Activated T-cell treated with anti-CD3 and anti-CD28 coated beads for 1 hour (primary cell): ENCODE results near the gene SSRP1.
"Not testable (repeated sequence)": the region's sequence is repeated elsewhere in the genome, so short reads cannot be mapped to it uniquely, and the experiment has no call there.

Experiments
- DNase-seq: peaks from one replicate; pipeline ENCODE4 v3.0.0-alpha.2; 2020; ENCODE audit warnings: low read depth

SSRP1 gene

GRCh38 chr11:57299150-57299737, 36.4 kb downstream of the SSRP1 start:
- no peak for DNase-seq

DNA sequence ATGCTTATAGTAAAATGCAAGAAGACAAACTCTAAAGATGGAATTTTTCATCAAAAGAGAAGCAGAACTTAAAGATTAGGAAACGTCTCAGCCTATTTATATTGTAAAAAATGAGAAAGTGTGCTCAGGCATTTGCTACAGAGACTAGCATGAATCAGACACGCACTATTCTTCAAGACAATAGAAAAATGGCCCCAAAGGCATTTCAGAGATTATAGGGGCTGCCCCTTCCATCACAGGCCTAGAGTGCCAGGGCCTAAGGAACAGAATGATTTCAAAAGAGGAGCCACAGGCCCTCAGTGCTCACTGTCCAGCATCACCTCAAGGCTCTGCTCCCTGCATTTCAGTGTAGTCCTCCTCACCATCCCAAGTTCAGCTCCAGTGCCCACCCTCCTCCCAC, 38.5 kb downstream of the SSRP1 start:
- no peak for DNase-seq

DNA sequence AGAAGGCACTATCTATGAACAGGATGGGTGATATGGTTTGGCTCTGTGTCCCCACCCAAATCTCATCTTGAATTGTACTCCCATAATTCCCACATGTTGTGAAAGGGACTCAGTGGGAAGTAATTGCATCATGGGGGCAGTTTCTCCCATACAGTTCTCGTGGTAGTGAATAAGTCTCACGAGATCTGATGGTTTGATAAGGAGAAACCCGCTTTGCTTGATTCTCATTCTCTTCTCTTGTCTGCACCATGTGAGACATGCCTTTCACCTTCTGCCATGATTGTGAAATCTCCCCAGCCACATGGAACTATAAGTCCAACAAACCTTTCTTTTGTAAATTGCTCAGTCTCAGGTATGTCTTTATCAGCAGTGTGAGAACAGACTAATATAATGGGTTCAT, 39.5 kb downstream of the SSRP1 start:
- not testable (repeated sequence) for DNase-seq

DNA sequence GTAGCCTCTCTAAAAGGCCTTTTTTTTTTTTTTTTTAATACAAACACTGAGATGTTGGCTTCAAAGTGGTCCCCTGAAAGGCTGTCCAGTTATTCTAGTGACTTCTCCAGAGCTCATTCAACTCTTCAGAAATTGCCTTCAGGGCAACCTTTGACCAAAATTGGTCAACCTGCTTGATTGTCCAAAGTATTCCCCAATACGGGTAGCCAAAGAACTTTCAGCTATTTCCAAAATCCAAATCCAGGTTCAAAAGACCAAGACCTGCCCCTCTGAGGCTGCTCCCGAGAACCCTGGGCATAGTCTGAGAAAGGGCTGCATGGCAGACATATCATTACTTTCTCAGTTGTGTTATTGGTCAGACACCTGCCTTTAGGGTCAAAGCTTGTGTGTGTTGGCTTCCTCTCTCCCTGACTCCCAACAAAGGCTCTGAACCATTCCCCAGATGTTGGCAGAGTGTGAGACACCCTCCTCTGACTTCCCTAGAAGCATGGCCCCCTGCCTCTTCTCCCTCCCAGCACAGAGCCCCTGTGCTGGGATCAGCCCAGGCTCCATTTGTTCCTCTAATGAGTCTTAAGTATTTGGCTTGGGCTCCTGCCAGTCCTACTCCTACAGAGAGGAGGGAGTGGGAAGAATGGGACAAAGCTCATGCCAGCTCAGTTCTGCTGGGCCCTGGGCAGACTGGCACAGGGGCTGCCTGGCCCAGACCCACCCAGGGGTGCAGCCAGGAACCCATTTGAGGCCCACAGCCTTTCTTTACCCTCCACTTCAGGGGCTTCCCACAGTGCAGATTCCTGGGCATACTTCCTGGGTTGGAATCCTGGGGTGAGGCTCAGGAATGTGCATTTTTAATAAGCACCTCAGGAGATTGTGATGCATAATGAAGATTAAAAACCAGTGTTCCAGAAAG, 41.2 kb downstream of the SSRP1 start:
- no peak for DNase-seq

GRCh38 chr11:57290288-57290687, 45.4 kb downstream of the SSRP1 start:
- DNase-seq: no peak

GRCh38 chr11:57288771-57289579, 46.7 kb downstream of the SSRP1 start:
- no peak for DNase-seq

DNA sequence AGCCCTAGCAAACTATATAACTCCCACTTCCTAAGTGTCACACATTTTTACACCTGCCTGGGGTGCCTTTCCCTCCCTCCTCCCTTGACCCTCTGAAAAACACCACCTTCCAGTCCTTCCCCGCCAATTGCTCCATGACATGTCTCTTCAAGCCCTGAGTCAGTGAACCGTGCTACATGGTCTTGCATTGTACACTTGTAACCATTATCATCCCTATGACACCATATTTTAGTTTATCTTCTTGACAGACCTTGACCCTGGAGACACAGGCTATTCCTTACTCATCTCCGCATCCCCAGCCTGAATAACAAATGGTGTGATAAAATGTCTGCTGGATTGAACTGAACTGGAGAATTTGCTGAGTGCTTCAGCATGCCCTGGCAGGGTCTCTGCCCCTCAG, 47.8 kb downstream of the SSRP1 start:
- no peak for DNase-seq

DNA sequence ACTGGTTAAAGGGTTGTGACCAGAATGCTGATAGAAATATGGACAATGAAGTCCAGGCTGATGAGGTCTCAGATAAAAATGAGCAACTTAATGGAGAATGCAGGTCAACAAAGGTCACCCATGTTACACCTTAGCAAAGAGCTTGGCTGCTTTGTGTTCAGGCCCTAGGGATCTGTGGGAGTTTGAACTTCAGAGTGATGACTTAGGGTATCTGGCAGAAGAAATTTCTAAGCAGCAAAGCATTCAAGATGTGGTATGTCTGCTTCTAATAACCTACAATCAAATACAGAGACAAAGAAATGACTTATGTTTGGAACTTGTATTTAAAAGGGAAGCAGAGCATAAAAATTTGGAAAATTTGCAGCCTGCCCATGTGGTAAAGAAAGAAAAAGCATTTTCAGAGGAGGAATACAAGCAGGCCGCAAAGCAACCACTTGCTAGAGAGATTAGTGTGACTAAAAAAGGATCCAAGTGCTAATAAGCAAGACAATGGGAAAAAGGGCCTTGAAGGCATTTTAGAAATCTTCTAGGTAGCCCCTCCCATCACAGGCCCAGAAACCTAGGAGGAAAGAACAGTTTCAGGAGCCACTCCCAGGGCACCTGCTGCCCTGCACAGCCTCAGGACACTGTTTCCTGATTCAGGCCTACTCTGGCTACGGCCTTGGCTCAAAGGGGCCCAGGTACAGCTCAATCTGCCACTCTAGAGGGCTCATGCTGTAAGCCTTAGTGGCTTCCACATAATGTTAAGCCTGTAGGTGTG, 52.3 kb downstream of the SSRP1 start:
- DNase-seq: no peak

DNA sequence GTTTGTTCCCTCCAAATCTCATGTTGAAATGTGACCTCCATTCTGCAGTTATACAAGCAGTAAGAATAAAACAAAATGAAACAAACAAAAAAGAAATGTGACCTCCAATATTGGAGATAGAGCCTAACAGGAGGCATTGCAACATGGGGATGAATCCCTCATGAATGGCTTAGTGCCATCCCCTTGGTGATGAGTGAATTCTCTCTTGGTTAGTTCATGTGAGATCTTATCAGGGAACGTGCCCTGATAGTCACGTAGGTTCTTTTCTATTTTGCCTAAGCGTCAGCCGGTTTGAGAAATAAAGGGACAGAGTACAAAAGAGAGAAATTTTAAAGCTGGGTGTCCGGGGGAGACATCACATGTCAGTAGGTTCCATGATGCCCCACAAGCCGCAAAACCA, 54.1 kb downstream of the SSRP1 start:
- not testable (repeated sequence) for DNase-seq

DNA sequence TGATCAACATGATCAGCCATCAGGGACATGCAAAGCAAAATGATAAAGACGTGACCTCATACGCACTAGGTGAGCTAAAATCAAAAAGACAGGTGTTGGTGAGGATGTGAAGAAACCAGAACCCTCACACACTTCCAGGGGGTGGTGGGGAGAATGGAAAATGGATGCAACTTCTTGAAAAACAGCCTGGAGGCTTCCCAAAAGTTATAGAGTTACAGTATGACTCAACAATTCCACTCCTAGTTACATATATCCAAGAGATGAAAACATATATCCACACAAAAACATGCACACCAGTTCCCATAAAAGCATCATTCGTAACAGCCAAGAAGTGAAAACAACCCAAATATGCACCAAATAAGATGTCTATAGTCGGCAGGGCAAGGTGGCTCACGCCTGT, 56.6 kb downstream of the SSRP1 start:
- DNase-seq: no peak

DNA sequence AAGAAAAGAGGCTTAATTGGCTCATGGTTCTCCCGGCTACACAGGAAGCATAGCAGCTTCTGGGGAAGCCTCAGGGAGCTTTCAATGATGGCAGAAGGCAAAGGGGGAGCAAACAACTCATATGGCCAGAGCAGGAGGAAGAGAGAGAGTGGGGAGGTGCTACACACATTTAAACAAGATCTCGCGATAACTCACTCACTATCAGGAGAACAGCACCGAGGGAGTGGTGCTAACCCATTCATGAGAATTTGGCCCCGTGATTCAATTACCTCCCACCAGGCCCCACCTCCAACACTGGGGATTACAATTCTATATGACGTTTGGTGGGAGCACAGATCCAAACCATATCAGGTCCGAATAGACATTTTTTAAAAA, 57.0 kb downstream of the SSRP1 start:
- DNase-seq: no peak

GRCh38 chr11:57277845-57278720, 57.6 kb downstream of the SSRP1 start:
- DNase-seq: no peak

GRCh38 chr11:57276971-57277675, 58.6 kb downstream of the SSRP1 start:
- DNase-seq: no peak

GRCh38 chr11:57276169-57276970, 59.3 kb downstream of the SSRP1 start:
- DNase-seq: no peak
